ENCODE data around the gene ZNF135. TPM values are rescaled to one million over a fixed set of nuclear protein-coding genes. Genes with fewer than 3 reads are reported as not detected.

ZNF135 gene
- 3.8 and 6.8 TPM in 2 replicates for total RNA-seq

DNA sequence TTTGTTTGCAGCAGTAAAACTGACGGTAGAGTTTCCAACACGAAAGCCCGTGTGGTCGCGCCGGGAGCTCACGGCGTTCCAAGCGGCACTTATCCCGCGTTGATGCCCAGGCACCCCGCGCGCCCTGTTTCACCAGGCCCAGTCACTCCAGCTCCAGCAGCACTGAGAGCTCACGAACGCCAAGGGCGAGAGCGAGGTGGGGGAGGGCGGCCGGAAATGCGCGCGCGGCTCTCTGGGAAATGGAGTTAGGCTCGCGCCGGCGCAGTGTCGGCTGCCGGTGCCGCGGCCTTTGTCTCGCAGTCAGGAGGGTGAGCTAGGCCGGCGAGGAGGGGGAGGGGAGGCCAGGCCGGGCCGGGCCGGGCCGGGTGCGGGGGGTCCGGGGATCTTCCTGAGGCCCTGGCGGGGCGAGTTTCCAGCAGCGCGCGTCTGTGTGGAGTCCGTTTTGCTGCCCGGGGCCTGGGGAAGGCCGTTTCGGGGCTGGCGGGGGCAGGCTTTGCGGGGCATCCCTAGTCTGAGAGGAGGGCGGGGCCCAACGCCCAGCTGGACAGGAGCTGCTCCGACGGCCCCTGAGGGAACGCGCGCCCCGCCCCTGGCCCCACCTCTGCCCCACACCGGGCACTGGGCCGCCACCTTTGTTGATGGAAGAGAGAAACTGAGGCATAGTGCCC lies at the start of gene ZNF135:
Gene ZNF135 (plus strand): TSS at position 280 of the 668 bp plus-strand sequence. CDS start 721 bp downstream, outside the sequence.

GRCh38 chr19:58033741-58034476 lies 25.2 kb upstream of the ZNF135 start, which contains the start of gene ZSCAN1:
Gene ZSCAN1 (plus strand): TSS chr19:58034025. CDS start chr19:58037837, 3,812 bp downstream.

GRCh38 chr19:58097781-58098681 lies 38.9 kb downstream of the ZNF135 start, which contains the start of gene ZSCAN18:
Gene ZSCAN18 (minus strand): TSS chr19:58098231. CDS start chr19:58090267, 7,964 bp downstream.

Other genes with a start within 250 kb of the ZNF135 start
- 4.2 and 4.4 TPM in 2 replicates for gene ZNF552, start 244.4 kb upstream of the ZNF135 start, total RNA-seq
- 18.6 and 44.9 TPM in 2 replicates for gene ZNF587B, start 229.0 kb upstream of the ZNF135 start, total RNA-seq
- 24.9 and 35.0 TPM in 2 replicates for gene ZNF587, start 209.4 kb upstream of the ZNF135 start, total RNA-seq
- gene ZNF814, start 170.2 kb upstream of the ZNF135 start, total RNA-seq, result 5.9 and 10.2 TPM in 2 replicates
- 19.6 and 24.5 TPM in 2 replicates for gene ZNF417, start 142.7 kb upstream of the ZNF135 start, total RNA-seq
- 5.6 and 12.1 TPM in 2 replicates for gene ZNF418, start 123.9 kb upstream of the ZNF135 start, total RNA-seq
- 3.7 and 4.4 TPM in 2 replicates for gene ZNF256, start 111.6 kb upstream of the ZNF135 start, total RNA-seq
- gene C19orf18, start 84.7 kb upstream of the ZNF135 start, total RNA-seq, result not detected in 2 replicates
- gene ZNF606, start 56.5 kb upstream of the ZNF135 start, total RNA-seq, result 9.2 and 22.6 TPM in 2 replicates
- not detected in 2 replicates for gene ZSCAN1, start 25.3 kb upstream of the ZNF135 start, total RNA-seq
- 30.1 and 76.4 TPM in 2 replicates for gene ZSCAN18, start 38.9 kb downstream of the ZNF135 start, total RNA-seq
- 14.6 and 17.8 TPM in 2 replicates for gene ZNF329, start 91.5 kb downstream of the ZNF135 start, total RNA-seq
- gene ZNF274, start 123.8 kb downstream of the ZNF135 start, total RNA-seq, result 29.3 and 31.6 TPM in 2 replicates
- gene ZNF544, start 169.6 kb downstream of the ZNF135 start, total RNA-seq, result 42.0 and 44.5 TPM in 2 replicates
- 4.0 and 4.5 TPM in 2 replicates for gene ZNF8, start 219.7 kb downstream of the ZNF135 start, total RNA-seq
- 20.6 and 38.2 TPM in 2 replicates for gene ERVK3-1, start 246.1 kb downstream of the ZNF135 start, total RNA-seq

Measured in regular cardiac myocyte (primary cell).